Ishikawa (cell line): ENCODE data around the gene ALX1.

Experiments
- NFIC ChIP-seq: IDR thresholded peaks from 2 replicates; pipeline ENCODE4 v1.6.1; 2012
- RAD21 ChIP-seq: IDR thresholded peaks from 2 replicates; pipeline ENCODE4 v1.6.1; 2012; ENCODE audit warnings: low read depth
- TAF1 ChIP-seq: IDR thresholded peaks from 2 replicates; pipeline ENCODE4 v1.6.1; 2012; ENCODE audit warnings: low read depth, mild to moderate bottlenecking
- TCF12 ChIP-seq: IDR thresholded peaks from 2 replicates; pipeline ENCODE4 v1.6.1; 2012; ENCODE audit warnings: low read depth
- TEAD4 ChIP-seq: IDR thresholded peaks from 2 replicates; pipeline ENCODE4 v1.6.1; 2012
- TF ChIP-seq, protein P1 (sequence below): IDR thresholded peaks from 2 replicates; pipeline ENCODE4 v1.6.1; 2012; ENCODE audit warnings: low read depth, mild to moderate bottlenecking
- TF ChIP-seq, protein P2 (sequence below): IDR thresholded peaks from 2 replicates; pipeline ENCODE4 v1.6.1; 2012

DNA sequence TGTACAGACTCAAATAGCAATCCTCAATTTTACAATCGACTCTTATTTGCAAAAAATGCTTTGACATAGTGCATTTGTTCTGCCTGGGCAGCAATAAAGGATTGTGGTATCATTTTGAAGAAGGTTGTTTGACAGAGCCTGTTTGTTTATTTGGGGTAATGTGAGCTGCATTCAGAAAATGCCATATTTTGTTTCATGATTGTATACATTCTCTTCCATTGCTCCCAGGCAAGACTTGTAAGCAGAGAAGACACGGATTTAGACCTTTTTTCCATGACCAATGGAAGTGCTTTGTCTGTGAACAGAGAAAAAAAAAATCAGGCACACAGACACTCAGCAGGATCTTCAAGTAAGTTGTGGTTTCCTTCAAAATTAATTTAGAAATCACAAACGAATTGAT lies 35.5 kb upstream of the ALX1 start:
- TF ChIP-seq, protein P1, sequence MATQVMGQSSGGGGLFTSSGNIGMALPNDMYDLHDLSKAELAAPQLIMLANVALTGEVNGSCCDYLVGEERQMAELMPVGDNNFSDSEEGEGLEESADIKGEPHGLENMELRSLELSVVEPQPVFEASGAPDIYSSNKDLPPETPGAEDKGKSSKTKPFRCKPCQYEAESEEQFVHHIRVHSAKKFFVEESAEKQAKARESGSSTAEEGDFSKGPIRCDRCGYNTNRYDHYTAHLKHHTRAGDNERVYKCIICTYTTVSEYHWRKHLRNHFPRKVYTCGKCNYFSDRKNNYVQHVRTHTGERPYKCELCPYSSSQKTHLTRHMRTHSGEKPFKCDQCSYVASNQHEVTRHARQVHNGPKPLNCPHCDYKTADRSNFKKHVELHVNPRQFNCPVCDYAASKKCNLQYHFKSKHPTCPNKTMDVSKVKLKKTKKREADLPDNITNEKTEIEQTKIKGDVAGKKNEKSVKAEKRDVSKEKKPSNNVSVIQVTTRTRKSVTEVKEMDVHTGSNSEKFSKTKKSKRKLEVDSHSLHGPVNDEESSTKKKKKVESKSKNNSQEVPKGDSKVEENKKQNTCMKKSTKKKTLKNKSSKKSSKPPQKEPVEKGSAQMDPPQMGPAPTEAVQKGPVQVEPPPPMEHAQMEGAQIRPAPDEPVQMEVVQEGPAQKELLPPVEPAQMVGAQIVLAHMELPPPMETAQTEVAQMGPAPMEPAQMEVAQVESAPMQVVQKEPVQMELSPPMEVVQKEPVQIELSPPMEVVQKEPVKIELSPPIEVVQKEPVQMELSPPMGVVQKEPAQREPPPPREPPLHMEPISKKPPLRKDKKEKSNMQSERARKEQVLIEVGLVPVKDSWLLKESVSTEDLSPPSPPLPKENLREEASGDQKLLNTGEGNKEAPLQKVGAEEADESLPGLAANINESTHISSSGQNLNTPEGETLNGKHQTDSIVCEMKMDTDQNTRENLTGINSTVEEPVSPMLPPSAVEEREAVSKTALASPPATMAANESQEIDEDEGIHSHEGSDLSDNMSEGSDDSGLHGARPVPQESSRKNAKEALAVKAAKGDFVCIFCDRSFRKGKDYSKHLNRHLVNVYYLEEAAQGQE: no peak
- TF ChIP-seq NFIC (no peak), TAF1 (no peak), TCF12 (no peak), RAD21 (no peak), TEAD4 (no peak)
- TF ChIP-seq, protein P2, sequence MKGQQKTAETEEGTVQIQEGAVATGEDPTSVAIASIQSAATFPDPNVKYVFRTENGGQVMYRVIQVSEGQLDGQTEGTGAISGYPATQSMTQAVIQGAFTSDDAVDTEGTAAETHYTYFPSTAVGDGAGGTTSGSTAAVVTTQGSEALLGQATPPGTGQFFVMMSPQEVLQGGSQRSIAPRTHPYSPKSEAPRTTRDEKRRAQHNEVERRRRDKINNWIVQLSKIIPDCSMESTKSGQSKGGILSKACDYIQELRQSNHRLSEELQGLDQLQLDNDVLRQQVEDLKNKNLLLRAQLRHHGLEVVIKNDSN: no peak
